Subcutaneous abdominal adipose tissue (tissue), 5 donors: ENCODE data around the gene PDZD8.
"Not testable (repeated sequence)": the region's sequence is repeated elsewhere in the genome, so short reads cannot be mapped to it uniquely, and the experiment has no call there.

Source experiments
- H3K27ac ChIP-seq: one replicate; pipeline ENCODE4 v1.7.0; 2013; ENCODE audit warnings: low read depth, mild to moderate bottlenecking, inconsistent platforms, low read length, moderate library complexity
- H3K27me3 ChIP-seq, 5 donors: one replicate each; pipeline ENCODE4 v1.7.0; 2013; ENCODE audit warnings: low read length in 5 of 5, inconsistent platforms in 1 of 5; ENCODE audit not compliant: control insufficient read depth in 5 of 5, insufficient read depth in 4 of 5
- H3K36me3 ChIP-seq, 5 donors: one replicate each; pipeline ENCODE4 v1.7.0; 2013; ENCODE audit warnings: low read length in 5 of 5; ENCODE audit not compliant: control insufficient read depth in 5 of 5, insufficient read depth in 5 of 5
- H3K4me1 ChIP-seq, 5 donors: one replicate each; pipeline ENCODE4 v1.7.0; 2013; ENCODE audit warnings: low read length in 5 of 5, mild to moderate bottlenecking in 3 of 5, moderate library complexity in 1 of 5; ENCODE audit not compliant: control insufficient read depth in 5 of 5, insufficient read depth in 5 of 5
- H3K4me3 ChIP-seq, 5 donors: one replicate each; pipeline ENCODE4 v1.7.0; 2013; ENCODE audit warnings: low read length in 5 of 5, low read depth in 1 of 5
- H3K9ac ChIP-seq, 5 donors: one replicate each; pipeline ENCODE4 v1.7.0; 2013; ENCODE audit warnings: low read length in 5 of 5, mild to moderate bottlenecking in 4 of 5, moderate library complexity in 3 of 5
- H3K9me3 ChIP-seq, 5 donors: one replicate each; pipeline ENCODE4 v1.7.0; 2013; ENCODE audit warnings: low read length in 5 of 5; ENCODE audit not compliant: control insufficient read depth in 5 of 5
- donor health status: healthy.
- donor health status: healthy.
- donor health status: healthy.
- donor health status: healthy.
- donor health status: healthy.

The PDZD8 gene

DNA sequence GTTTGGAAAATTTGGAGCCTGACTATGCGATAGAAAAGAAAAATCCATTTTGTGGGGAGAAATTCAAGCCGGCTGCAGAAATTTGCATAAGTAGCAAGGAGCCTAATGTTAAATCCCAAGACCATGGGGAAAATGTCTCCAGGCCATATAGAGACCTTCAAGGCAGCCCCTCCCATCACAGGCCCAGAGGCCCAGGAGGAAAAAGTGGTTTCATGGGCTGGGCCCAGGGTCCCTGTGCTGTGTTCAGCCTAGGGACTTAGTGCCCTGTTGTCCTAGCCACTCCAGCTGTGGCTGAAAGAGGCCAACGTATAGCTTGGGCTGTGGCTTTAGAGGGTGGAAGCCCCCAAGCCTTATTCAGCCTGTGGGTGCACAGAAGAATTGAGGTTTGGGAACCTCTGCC is 71.8 kb downstream of the PDZD8 start:
- H3K9ac ChIP-seq, H3K27ac ChIP-seq, H3K4me1 ChIP-seq, H3K27me3 ChIP-seq, H3K9me3 ChIP-seq, H3K36me3 ChIP-seq, H3K4me3 ChIP-seq: not testable (repeated sequence)

DNA sequence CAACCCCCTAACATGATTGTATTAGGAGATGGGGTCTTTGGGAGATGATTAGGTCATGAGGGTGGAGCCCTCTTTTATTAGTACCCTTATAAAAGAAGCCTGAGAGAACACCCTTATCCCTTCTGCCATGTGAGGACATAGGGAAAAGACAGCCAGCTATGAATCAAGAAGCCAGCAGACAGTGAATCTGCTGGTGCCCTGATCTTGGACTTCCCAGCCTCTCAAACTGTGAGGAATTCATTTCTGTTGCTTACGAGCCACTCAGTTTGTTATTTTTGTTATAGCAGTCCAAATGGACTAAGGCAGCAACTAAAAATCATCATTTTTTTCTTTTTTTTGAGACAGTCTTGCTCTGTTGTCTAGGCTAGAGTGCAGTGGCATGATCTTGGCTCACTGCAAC is 74.6 kb downstream of the PDZD8 start:
- no peaks in the 10 kb centered on the region for H3K27me3 ChIP-seq
- no peak overlapping the region for H3K4me3 ChIP-seq
- no peaks in the 10 kb centered on the region for H3K9me3 ChIP-seq
- peaks cover 0 to 7% (median 0%) of the 10 kb centered on the region in 5 donors for H3K4me1 ChIP-seq
- H3K9ac ChIP-seq, result no peak overlapping the region
- H3K27ac ChIP-seq, result no peak overlapping the region
- peaks cover 0 to 2% (median 0%) of the 10 kb centered on the region in 5 donors for H3K36me3 ChIP-seq

DNA sequence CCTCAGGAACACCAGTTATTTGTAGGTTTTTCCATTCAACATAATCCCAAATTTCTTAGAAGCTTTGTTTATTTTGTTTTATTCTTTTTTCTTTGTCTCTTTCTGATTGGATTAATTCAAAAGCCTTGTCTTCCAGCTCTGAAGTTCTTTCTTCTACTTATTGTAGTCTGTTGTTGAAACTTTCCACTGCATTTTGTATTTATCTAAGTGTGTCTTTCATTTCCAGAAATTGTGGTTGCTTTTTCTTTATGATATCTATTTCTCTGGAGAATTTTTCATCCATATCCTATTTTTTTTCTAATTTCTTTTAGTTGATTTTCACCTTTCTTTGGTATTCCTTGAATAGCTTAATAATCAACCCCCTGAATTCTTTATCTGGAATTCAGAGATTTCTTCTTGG is 75.8 kb downstream of the PDZD8 start:
- no peak overlapping the region for H3K27ac ChIP-seq
- H3K36me3 ChIP-seq, result no peaks in the 10 kb centered on the region
- H3K9me3 ChIP-seq, result no peaks in the 10 kb centered on the region
- H3K4me3 ChIP-seq, result no peak overlapping the region
- H3K9ac ChIP-seq, result no peak overlapping the region
- no peaks in the 10 kb centered on the region for H3K27me3 ChIP-seq
- peaks cover 0 to 7% (median 0%) of the 10 kb centered on the region in 5 donors for H3K4me1 ChIP-seq

GRCh38 chr10:117298219-117298618 is 77.0 kb downstream of the PDZD8 start:
- Histone ChIP-seq H3K27ac (no peak overlapping the region), H3K4me1 (peaks cover 0 to 5% (median 0%) of the 10 kb centered on the region in 5 donors), H3K9ac (no peak overlapping the region), H3K4me3 (no peak overlapping the region), H3K9me3 (no peaks in the 10 kb centered on the region), H3K36me3 (no peaks in the 10 kb centered on the region), H3K27me3 (no peaks in the 10 kb centered on the region)

DNA sequence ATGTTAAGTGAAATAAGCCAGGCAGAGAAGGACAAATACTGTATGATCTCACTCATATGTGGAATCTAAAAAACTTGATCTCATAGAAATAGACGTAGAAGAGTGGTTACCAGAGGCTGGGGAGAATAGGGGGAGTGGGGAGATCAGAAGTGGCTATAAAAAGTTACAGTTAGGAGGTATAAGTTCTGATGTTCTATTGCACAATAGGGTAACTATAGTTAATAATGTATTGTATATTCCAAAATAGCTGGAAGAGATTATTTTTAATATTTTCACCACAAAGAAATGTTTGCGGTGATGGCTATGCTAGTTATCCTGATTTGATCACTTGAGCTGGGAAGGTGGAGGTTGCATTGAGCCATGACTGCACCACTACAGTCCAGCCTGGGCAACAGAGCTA is 80.5 kb downstream of the PDZD8 start:
- H3K9me3 ChIP-seq, result no peaks in the 10 kb centered on the region
- no peaks in the 10 kb centered on the region for H3K4me1 ChIP-seq
- H3K9ac ChIP-seq, result no peak overlapping the region
- no peak overlapping the region for H3K27ac ChIP-seq
- no peak overlapping the region for H3K4me3 ChIP-seq
- H3K27me3 ChIP-seq, result no peaks in the 10 kb centered on the region
- H3K36me3 ChIP-seq, result peaks cover 0 to under 1% (median 0%) of the 10 kb centered on the region in 5 donors

DNA sequence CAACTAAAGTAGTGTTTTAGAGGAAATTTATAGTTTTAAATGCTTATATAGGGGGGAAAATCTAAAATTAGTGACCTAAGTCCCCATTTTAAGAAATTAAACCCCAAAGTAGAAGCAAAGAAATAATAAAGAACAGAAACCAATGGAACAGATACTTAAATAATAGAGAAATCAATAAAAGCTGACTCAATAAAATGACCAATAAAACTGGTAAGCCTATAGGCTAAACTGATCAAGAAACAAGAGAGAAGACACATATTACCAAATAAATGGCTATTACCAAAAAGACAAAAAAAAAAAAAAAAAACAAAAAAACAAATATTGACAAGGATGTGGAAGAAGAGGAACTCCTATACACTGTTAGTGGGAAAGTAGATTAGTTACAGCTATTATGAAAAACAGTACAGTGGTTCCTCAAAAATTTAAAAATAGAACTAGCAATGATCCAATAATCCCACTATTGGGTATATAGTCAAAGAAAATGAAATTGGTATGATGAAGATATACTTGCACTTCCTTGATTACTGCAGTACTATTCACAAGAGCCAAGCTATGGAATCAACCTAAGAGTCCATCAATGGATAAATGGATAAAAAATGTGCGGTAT is 81.1 kb downstream of the PDZD8 start:
- Histone ChIP-seq H3K9ac (no peak overlapping the region), H3K36me3 (peaks cover 4 to 6% (median 6%) of the 10 kb centered on the region in 5 donors), H3K27me3 (no peaks in the 10 kb centered on the region), H3K27ac (no peak overlapping the region), H3K9me3 (no peaks in the 10 kb centered on the region), H3K4me3 (no peak overlapping the region), H3K4me1 (no peaks in the 10 kb centered on the region)

DNA sequence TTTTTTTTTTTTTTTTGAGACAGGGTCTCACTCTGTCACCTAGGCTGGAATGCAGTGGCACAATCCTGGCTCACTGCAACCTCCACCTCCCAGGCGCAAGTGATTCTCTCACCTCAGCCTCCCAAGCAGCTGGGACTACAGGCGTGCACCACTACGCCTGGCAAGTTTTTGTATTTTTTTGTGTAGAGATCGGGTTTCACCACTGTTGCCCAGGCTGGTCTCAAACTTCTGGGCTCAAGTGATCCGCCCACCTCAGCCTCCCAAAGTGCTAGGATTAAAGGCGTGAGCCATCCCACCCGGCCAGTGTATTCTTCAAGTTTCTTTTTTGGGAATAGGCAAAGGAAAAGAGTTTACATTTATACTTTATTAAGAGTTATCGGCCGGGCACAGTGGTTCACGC is 84.4 kb downstream of the PDZD8 start:
- H3K4me1 ChIP-seq, H3K27me3 ChIP-seq, H3K9ac ChIP-seq, H3K9me3 ChIP-seq, H3K4me3 ChIP-seq, H3K27ac ChIP-seq: not testable (repeated sequence)
- peaks cover 5 to 11% (median 9%) of the 10 kb centered on the region in 5 donors for H3K36me3 ChIP-seq

GRCh38 chr10:117284716-117285494 is 90.3 kb downstream of the PDZD8 start:
- Histone ChIP-seq H3K9me3 (no peaks in the 10 kb centered on the region), H3K36me3 (peaks cover 12 to 28% (median 27%) of the 10 kb centered on the region in 5 donors), H3K27me3 (no peaks in the 10 kb centered on the region), H3K4me1 (peaks cover 0 to 10% (median 0%) of the 10 kb centered on the region in 5 donors), H3K4me3 (no peak overlapping the region), H3K9ac (no peak overlapping the region), H3K27ac (no peak overlapping the region)

DNA sequence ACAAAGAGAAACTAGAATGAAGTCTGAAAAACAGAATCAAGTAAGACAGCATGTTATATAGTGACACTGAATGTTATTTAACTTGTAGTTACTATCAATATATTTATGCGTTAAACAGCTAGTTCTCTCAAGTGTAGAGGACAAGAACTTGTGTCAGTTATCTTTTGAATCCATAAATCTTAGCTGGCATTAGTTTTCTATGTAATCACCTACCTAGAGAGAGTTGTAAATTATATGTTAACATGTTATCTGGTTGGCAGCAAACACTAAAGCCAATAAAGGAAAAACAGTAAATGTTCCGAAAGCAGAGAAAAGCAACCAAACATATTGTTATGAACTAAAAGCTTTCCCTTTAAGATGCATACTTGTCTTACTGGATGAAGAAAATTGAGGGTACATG is 97.6 kb downstream of the PDZD8 start:
- Histone ChIP-seq H3K4me3 (no peak overlapping the region), H3K4me1 (no peaks in the 10 kb centered on the region), H3K36me3 (no peaks in the 10 kb centered on the region), H3K9me3 (no peaks in the 10 kb centered on the region), H3K27me3 (no peaks in the 10 kb centered on the region), H3K27ac (no peak overlapping the region), H3K9ac (no peak overlapping the region)

GRCh38 chr10:117275121-117275520 is 100.1 kb downstream of the PDZD8 start:
- Histone ChIP-seq H3K9ac (no peak overlapping the region), H3K9me3 (no peaks in the 10 kb centered on the region), H3K36me3 (no peaks in the 10 kb centered on the region), H3K4me1 (no peaks in the 10 kb centered on the region), H3K27ac (no peak overlapping the region), H3K27me3 (no peaks in the 10 kb centered on the region), H3K4me3 (no peak overlapping the region)
